Left lobe of liver (tissue), 2 donors: ENCODE results near the gene HCRTR1. TPM values are rescaled to one million over a fixed set of nuclear protein-coding genes. Genes with fewer than 3 reads are reported as not detected.

Experiments used
- ATAC-seq: fragments of 200-7000 bp; cut with Tn5 transposase; one replicate; pipeline ENCODE4 v1.9.1; 2020; ENCODE audit warnings: mild to moderate bottlenecking, moderate library complexity
- DNase-seq: peaks from one replicate; pipeline ENCODE4 v3.0.0-alpha.2; 2020; ENCODE audit warnings: low spot score
- total RNA-seq: library from RNA; stranded (reverse); gene quantifications from one replicate; pipeline ENCODE4 v1.2.1, GENCODE V29; 2021
- donor health status: DM: no; HTN: no; CAD: no; lungs with moderate emphysema.
- donor health status: DM: no; HTN: yes; CAD: no.

Gene HCRTR1
- total RNA-seq, 1 donor from 2014 or later = not detected

- DNase-seq (no peak), ATAC-seq (no peak)
Observed at GRCh38 chr1:31624731-31625514, 7.4 kb downstream of the HCRTR1 start.

GRCh38 chr1:31625561-31626222 is 8.2 kb downstream of the HCRTR1 start:
- DNase-seq = no peak
- peak; percentile 8 for ATAC-seq

GRCh38 chr1:31626223-31627207 is 9.0 kb downstream of the HCRTR1 start:
- DNase-seq (no peak), ATAC-seq (no peak)

- no peak for DNase-seq
- ATAC-seq = no peak
Observed at GRCh38 chr1:31627301-31627929, 9.9 kb downstream of the HCRTR1 start.

- DNase-seq (no peak), ATAC-seq (no peak)
Observed at GRCh38 chr1:31627930-31628559, 10.6 kb downstream of the HCRTR1 start.

- no peak for DNase-seq
- ATAC-seq = no peak
Observed at GRCh38 chr1:31628931-31629556, 11.6 kb downstream of the HCRTR1 start.

GRCh38 chr1:31632649-31633048 is 15.2 kb downstream of the HCRTR1 start:
- no peak for ATAC-seq

GRCh38 chr1:31633117-31633516 is 15.6 kb downstream of the HCRTR1 start:
- ATAC-seq = peak; percentile 44
- DNase-seq = no peak

More at GRCh38 chr1:31632649-31633048, 15.2 kb downstream of the HCRTR1 start:
- DNase-seq = no peak

- ATAC-seq (no peak), DNase-seq (no peak)
Observed at GRCh38 chr1:31637915-31638673, 20.6 kb downstream of the HCRTR1 start.

GRCh38 chr1:31639543-31639942 is 22.1 kb downstream of the HCRTR1 start:
- no peak for DNase-seq
- ATAC-seq = no peak

- no peak for ATAC-seq
- no peak for DNase-seq
Observed at GRCh38 chr1:31640179-31640578, 22.7 kb downstream of the HCRTR1 start.

GRCh38 chr1:31640964-31641363 is 23.5 kb downstream of the HCRTR1 start:
- no peak for DNase-seq
- no peak for ATAC-seq

- no peak for ATAC-seq
- DNase-seq = no peak
Observed at GRCh38 chr1:31642366-31642765, 24.9 kb downstream of the HCRTR1 start.

GRCh38 chr1:31642897-31643296 is 25.4 kb downstream of the HCRTR1 start:
- no peak for ATAC-seq
- DNase-seq = no peak

GRCh38 chr1:31643976-31644559 is 26.6 kb downstream of the HCRTR1 start:
- ATAC-seq = no peak
- no peak for DNase-seq

GRCh38 chr1:31644560-31645273 is 27.2 kb downstream of the HCRTR1 start, which contains the start of gene PEF1:
PEF1 (minus strand) TSS chr1:31644876; CDS start chr1:31644864, 12 bp downstream.
- DNase-seq (peak; percentile 99), ATAC-seq (peak; percentile 97)

- no peak for ATAC-seq
- no peak for DNase-seq
Observed at GRCh38 chr1:31645274-31645568, 27.7 kb downstream of the HCRTR1 start.
